ENCODE data around the gene TXNL4B.
"Not testable (repeated sequence)": the region's sequence is repeated elsewhere in the genome, so short reads cannot be mapped to it uniquely, and the experiment has no call there.

The TXNL4B gene

DNA sequence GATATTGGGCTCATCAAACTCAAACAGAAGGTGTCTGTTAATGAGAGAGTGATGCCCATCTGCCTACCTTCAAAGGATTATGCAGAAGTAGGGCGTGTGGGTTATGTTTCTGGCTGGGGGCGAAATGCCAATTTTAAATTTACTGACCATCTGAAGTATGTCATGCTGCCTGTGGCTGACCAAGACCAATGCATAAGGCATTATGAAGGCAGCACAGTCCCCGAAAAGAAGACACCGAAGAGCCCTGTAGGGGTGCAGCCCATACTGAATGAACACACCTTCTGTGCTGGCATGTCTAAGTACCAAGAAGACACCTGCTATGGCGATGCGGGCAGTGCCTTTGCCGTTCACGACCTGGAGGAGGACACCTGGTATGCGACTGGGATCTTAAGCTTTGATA, 33.0 kb downstream of the TXNL4B start:
- CTCF ChIA-PET: interaction anchor here (1.1 kb wide), 1 partner anchor 8 kb away, joined by 4 read pairs; no protein-coding TSS in a partner anchor
- TF ChIP-seq CTCF (IDR thresholded peaks at IDR 0.05; ENCODE audit: insufficient read depth, low read length, missing control alignments): no peak
- no peak overlapping the region for H3K4me3 ChIP-seq (ENCODE audit: low read depth, low read length)
- POLR2A ChIA-PET: no interaction called here
- DNase-seq (ENCODE audit: low read depth, low spot score): no peak

- DNase-seq (ENCODE audit: low read depth, low spot score); POLR2A ChIA-PET: not testable (repeated sequence)
These were observed 34.4 kb downstream of the TXNL4B start for GRCh38 chr16:72059060-72059459.

GRCh38 chr16:72057313-72057712, 36.1 kb downstream of the TXNL4B start:
- CTCF ChIA-PET: interaction anchor here (0.6 kb wide), 1 partner anchor 224 kb away, joined by 3 read pairs; no protein-coding TSS in a partner anchor
- DNase-seq (ENCODE audit: low read depth, low spot score); POLR2A ChIA-PET; H3K4me3 ChIP-seq (ENCODE audit: low read depth, low read length): not testable (repeated sequence)

More at GRCh38 chr16:72059060-72059459, 34.4 kb downstream of the TXNL4B start:
- CTCF ChIA-PET: interaction anchor here (1.1 kb wide), 1 partner anchor 9 kb away, joined by 4 read pairs; no protein-coding TSS in a partner anchor
- H3K4me3 ChIP-seq (ENCODE audit: low read depth, low read length): not testable (repeated sequence)

DNA sequence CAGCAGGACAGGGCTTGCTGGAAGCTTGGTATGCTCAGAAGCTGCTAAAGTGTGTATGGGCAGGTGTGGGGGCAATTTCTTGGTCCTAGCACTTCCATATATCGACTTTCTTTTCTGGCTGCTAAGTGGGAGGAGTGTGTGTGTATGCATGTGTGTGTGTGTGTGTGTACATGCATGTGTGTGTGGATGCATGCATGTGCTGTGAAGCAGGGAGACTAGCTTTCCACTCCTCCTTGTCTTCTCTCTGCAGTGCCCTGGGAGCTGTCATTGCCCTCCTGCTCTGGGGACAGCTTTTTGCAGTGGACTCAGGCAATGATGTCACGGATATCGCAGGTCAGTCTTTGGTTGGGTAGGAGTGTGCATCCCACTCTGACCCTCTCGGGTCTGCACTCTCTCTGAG, 37.5 kb downstream of the TXNL4B start:
- ChIA-PET CTCF (interaction anchor here (1.2 kb wide), 1 partner anchor 11 kb away, joined by 3 read pairs; no protein-coding TSS in a partner anchor), POLR2A (no interaction called here)
- H3K4me3 ChIP-seq (ENCODE audit: low read depth, low read length): no peak overlapping the region
- DNase-seq (ENCODE audit: low read depth, low spot score): no peak
- no peak for TF ChIP-seq CTCF (IDR thresholded peaks at IDR 0.05; ENCODE audit: insufficient read depth, low read length, missing control alignments)

DNA sequence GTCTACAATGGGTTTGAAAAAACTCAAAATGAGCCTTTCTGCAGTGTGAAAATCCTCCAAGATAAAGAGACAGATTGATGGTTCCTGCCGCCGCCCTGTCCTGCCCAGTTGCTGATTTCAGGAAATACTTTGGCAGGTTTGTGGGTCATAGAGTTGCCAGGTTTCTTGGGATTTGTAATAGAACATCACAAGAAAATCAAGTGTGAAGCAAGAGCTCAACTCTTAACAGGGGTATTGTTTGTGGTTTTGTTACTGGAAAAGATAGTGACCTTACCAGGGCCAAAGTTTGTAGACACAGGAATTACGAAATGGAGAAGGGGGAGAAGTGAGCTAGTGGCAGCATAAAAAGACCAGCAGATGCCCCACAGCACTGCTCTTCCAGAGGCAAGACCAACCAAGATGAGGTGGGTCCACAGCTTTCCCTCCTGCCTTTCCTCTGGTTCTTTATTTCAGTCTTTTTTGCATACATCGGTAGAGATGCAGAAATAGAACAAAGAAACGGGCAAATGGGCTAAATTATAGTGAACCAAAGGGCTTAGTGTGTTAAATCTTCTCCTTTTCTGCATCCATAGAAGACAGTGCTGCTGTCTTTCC, 39.1 kb downstream of the TXNL4B start, which contains the start of gene HP:
Gene HP, plus strand, starts transcription at position 252 of the 594 bp plus-strand sequence. Its CDS starts 148 bp downstream, at position 400.
- POLR2A ChIA-PET: not testable (repeated sequence)
- CTCF ChIA-PET: interaction anchor here (0.6 to 1.1 kb wide), 3 partner anchors 8 to 12 kb away, joined by 3 read pairs; partner anchors contain the start of gene HPR

GRCh38 chr16:72051818-72052217, 41.6 kb downstream of the TXNL4B start:
- no peak for DNase-seq (ENCODE audit: low read depth, low spot score)
- POLR2A ChIA-PET: no interaction called here
- CTCF ChIA-PET: no interaction called here

More for the DNA sequence above, 39.1 kb downstream of the TXNL4B start, which contains the start of gene HP:
- DNase-seq (ENCODE audit: low read depth, low spot score); H3K4me3 ChIP-seq (ENCODE audit: low read depth, low read length): not testable (repeated sequence)

GRCh38 chr16:72050769-72051464, 42.5 kb downstream of the TXNL4B start:
- no peak for DNase-seq (ENCODE audit: low read depth, low spot score)
- TF ChIP-seq CTCF (IDR thresholded peaks at IDR 0.05; ENCODE audit: insufficient read depth, low read length, missing control alignments): no peak
- POLR2A ChIA-PET: interaction anchor here (1.4 kb wide), 1 partner anchor 43 kb away, joined by 3 read pairs; the partner anchor contains the start of genes DHX38 and TXNL4B
- CTCF ChIA-PET: interaction anchor here (0.9 to 1.7 kb wide), 2 partner anchors 16 to 42 kb away, joined by 3 to 6 read pairs; no protein-coding TSS in a partner anchor
- no peak overlapping the region for H3K4me3 ChIP-seq (ENCODE audit: low read depth, low read length)

More at GRCh38 chr16:72051818-72052217, 41.6 kb downstream of the TXNL4B start:
- no peak overlapping the region for H3K4me3 ChIP-seq (ENCODE audit: low read depth, low read length)
- no peak for TF ChIP-seq CTCF (IDR thresholded peaks at IDR 0.05; ENCODE audit: insufficient read depth, low read length, missing control alignments)

All from AG04449 (cell line).